ENCODE data around the gene CXCL12.

Gene CXCL12

DNA sequence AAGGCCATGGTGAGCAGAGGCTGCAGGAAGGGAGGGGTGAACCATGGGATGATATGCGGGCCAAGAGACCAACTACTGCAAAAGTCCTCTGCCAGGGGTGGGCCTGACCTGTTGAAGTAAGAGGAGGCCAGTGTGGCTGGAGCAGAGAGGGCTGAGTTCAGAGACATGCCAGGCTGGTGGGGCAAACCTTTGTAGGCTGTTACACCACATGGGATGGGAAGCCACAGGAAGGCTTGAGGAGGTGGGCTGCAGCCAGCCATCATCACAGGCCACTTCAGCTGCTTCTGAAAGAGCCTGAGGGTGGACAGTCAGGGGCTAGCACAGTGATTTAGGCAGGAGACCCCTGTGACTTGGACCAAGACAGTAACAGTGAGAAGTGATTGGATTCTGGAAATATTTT lies 20.3 kb downstream of the CXCL12 start:
- Histone ChIP-seq H3K4me1 (ENCODE audit: control insufficient read depth, insufficient read depth, low read length) (no peaks in the 10 kb centered on the region), H3K9me3 (ENCODE audit: control insufficient read depth, low read length) (no peaks in the 10 kb centered on the region), H3K27ac (ENCODE audit: insufficient read depth, low read depth, low read length, poor library complexity, severe bottlenecking) (no peak overlapping the region), H3K4me3 (ENCODE audit: insufficient read depth, low read depth, low read length) (no peak overlapping the region), H3K36me3 (ENCODE audit: control insufficient read depth, insufficient read depth, low read length) (no peaks in the 10 kb centered on the region), H3K27me3 (ENCODE audit: control insufficient read depth, insufficient read depth, low read length, poor library complexity, severe bottlenecking) (no peaks in the 10 kb centered on the region)
- WGBS, 2 experiments, result 88 to 89% methylated on average over 1 of the region's 1 CpG

GRCh38 chr10:44363716-44364115 lies 21.2 kb downstream of the CXCL12 start:
- H3K9me3 ChIP-seq (ENCODE audit: control insufficient read depth, low read length), result no peaks in the 10 kb centered on the region
- no peaks in the 10 kb centered on the region for H3K4me1 ChIP-seq (ENCODE audit: control insufficient read depth, insufficient read depth, low read length)
- no peak overlapping the region for H3K4me3 ChIP-seq (ENCODE audit: insufficient read depth, low read depth, low read length)
- WGBS, 2 experiments, result 93% methylated on average over 2 of the region's 2 CpGs
- H3K27me3 ChIP-seq (ENCODE audit: control insufficient read depth, insufficient read depth, low read length, poor library complexity, severe bottlenecking), result no peaks in the 10 kb centered on the region
- H3K36me3 ChIP-seq (ENCODE audit: control insufficient read depth, insufficient read depth, low read length), result no peaks in the 10 kb centered on the region
- no peak overlapping the region for H3K27ac ChIP-seq (ENCODE audit: insufficient read depth, low read depth, low read length, poor library complexity, severe bottlenecking)

GRCh38 chr10:44362866-44363711 lies 21.8 kb downstream of the CXCL12 start:
- H3K36me3 ChIP-seq (ENCODE audit: control insufficient read depth, insufficient read depth, low read length), result no peaks in the 10 kb centered on the region

GRCh38 chr10:44361109-44361508 lies 23.8 kb downstream of the CXCL12 start:
- Histone ChIP-seq H3K27ac (ENCODE audit: insufficient read depth, low read depth, low read length, poor library complexity, severe bottlenecking) (no peak overlapping the region), H3K4me1 (ENCODE audit: control insufficient read depth, insufficient read depth, low read length) (peaks cover 8% of the 10 kb centered on the region), H3K4me3 (ENCODE audit: insufficient read depth, low read depth, low read length) (no peak overlapping the region), H3K27me3 (ENCODE audit: control insufficient read depth, insufficient read depth, low read length, poor library complexity, severe bottlenecking) (no peaks in the 10 kb centered on the region), H3K9me3 (ENCODE audit: control insufficient read depth, low read length) (no peaks in the 10 kb centered on the region), H3K36me3 (ENCODE audit: control insufficient read depth, insufficient read depth, low read length) (no peaks in the 10 kb centered on the region)
- 44 to 50% methylated on average over 1 of the region's 1 CpG for WGBS, 2 experiments

More at GRCh38 chr10:44362866-44363711, 21.8 kb downstream of the CXCL12 start:
- Histone ChIP-seq H3K4me3 (ENCODE audit: insufficient read depth, low read depth, low read length) (no peak overlapping the region), H3K9me3 (ENCODE audit: control insufficient read depth, low read length) (no peaks in the 10 kb centered on the region), H3K4me1 (ENCODE audit: control insufficient read depth, insufficient read depth, low read length) (no peaks in the 10 kb centered on the region), H3K27ac (ENCODE audit: insufficient read depth, low read depth, low read length, poor library complexity, severe bottlenecking) (no peak overlapping the region), H3K27me3 (ENCODE audit: control insufficient read depth, insufficient read depth, low read length, poor library complexity, severe bottlenecking) (no peaks in the 10 kb centered on the region)
- 72 to 75% methylated on average over 13 of the region's 13 CpGs for WGBS, 2 experiments

DNA sequence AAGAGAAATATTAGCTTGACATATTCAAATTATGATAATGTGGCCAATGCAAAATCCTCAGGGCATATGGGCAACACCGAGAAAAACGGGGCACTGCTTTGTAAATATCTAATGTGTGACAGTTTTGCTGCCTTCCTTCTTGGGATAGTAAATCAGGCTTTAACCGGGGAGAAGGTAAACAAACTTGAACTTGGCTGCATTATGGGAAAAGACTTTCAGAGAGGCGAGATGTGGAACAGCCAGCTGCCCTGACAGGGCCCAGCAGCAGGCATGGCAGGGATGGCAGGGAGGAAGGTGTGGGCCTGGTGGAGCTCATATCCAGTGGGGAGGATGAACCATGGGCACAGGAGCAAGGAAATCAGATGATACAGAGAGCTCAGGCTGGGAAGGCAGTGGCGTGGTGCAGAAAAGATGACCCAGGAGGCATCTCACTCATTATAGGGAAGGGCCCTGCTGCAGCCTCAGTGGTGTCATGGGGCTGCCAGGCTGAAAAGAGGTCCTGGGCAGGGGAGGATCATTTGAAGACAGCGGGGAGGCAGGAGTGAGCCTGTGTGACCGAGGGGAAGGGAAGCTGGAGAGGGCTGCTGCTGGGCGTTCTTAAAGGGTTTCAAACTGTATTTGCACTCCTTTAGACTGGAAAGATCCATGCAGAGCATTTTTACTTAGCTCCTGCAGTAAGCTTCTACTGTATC lies 26.7 kb downstream of the CXCL12 start:
- peaks cover 8% of the 10 kb centered on the region for H3K4me1 ChIP-seq (ENCODE audit: control insufficient read depth, insufficient read depth, low read length)
- no peak overlapping the region for H3K4me3 ChIP-seq (ENCODE audit: insufficient read depth, low read depth, low read length)
- 82% methylated on average over 8 of the region's 8 CpGs for WGBS, 2 experiments
- no peaks in the 10 kb centered on the region for H3K9me3 ChIP-seq (ENCODE audit: control insufficient read depth, low read length)
- no peaks in the 10 kb centered on the region for H3K27me3 ChIP-seq (ENCODE audit: control insufficient read depth, insufficient read depth, low read length, poor library complexity, severe bottlenecking)
- H3K27ac ChIP-seq (ENCODE audit: insufficient read depth, low read depth, low read length, poor library complexity, severe bottlenecking), result no peak overlapping the region
- no peaks in the 10 kb centered on the region for H3K36me3 ChIP-seq (ENCODE audit: control insufficient read depth, insufficient read depth, low read length)

GRCh38 chr10:44357023-44357540 lies 27.8 kb downstream of the CXCL12 start:
- WGBS, 2 experiments, result 87 to 91% methylated on average over 10 of the region's 10 CpGs
- H3K27me3 ChIP-seq (ENCODE audit: control insufficient read depth, insufficient read depth, low read length, poor library complexity, severe bottlenecking), result no peaks in the 10 kb centered on the region
- peaks cover 8% of the 10 kb centered on the region for H3K4me1 ChIP-seq (ENCODE audit: control insufficient read depth, insufficient read depth, low read length)
- H3K4me3 ChIP-seq (ENCODE audit: insufficient read depth, low read depth, low read length), result no peak overlapping the region
- H3K9me3 ChIP-seq (ENCODE audit: control insufficient read depth, low read length), result no peaks in the 10 kb centered on the region
- H3K27ac ChIP-seq (ENCODE audit: insufficient read depth, low read depth, low read length, poor library complexity, severe bottlenecking), result no peak overlapping the region
- H3K36me3 ChIP-seq (ENCODE audit: control insufficient read depth, insufficient read depth, low read length), result no peaks in the 10 kb centered on the region

DNA sequence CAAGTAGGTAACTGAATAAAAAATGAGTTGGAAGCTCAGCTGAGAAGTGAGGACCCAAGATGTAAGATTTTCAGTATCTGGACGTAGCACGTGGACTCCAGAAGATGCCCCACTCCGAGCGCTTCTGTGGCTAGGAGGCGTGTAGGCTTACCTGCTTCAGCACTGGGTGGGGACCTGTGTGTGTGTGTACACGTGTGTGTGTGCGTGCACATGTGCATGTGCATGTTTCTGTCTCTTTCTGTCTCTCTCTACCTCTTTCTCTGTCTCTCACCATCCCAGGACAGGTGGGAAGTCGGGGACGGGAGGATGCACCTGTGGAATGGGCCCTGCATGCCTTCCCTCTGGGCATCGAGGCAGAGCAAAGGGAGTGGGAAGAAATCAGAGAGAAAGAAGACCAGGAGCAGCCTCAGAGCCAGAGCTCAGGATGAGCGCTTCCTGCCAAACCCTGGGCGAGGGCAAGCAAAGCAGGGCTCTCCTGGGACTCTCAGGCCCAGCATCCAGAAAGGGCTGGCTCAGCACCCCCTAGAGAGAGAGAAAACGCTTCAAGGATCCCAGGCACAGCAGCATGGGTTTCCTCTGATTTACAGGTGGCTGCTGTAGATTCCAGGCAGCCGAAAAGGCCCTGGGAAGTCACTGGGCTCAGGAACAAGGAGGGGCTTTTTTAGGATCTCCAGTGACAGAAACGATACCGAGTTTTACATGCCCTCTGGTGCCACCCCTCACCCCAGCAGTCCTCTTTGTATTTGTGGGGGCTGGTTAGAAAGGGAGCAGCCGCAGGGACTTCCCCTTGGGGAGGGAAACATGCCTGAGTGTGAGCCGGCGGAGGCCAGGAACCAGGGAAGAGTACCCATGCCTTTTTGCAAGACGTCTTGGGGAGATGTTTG lies 28.5 kb downstream of the CXCL12 start:
- peaks cover 8% of the 10 kb centered on the region for H3K4me1 ChIP-seq (ENCODE audit: control insufficient read depth, insufficient read depth, low read length)
- 71 to 72% methylated on average over 20 of the region's 20 CpGs for WGBS, 2 experiments
- H3K4me3 ChIP-seq (ENCODE audit: insufficient read depth, low read depth, low read length), result no peak overlapping the region

GRCh38 chr10:44355630-44356029 lies 29.3 kb downstream of the CXCL12 start:
- no peak overlapping the region for H3K27ac ChIP-seq (ENCODE audit: insufficient read depth, low read depth, low read length, poor library complexity, severe bottlenecking)
- H3K9me3 ChIP-seq (ENCODE audit: control insufficient read depth, low read length), result no peaks in the 10 kb centered on the region
- H3K4me3 ChIP-seq (ENCODE audit: insufficient read depth, low read depth, low read length), result no peak overlapping the region
- 95 to 97% methylated on average over 3 of the region's 3 CpGs for WGBS, 2 experiments
- H3K4me1 ChIP-seq (ENCODE audit: control insufficient read depth, insufficient read depth, low read length), result peaks cover 8% of the 10 kb centered on the region
- H3K36me3 ChIP-seq (ENCODE audit: control insufficient read depth, insufficient read depth, low read length), result no peaks in the 10 kb centered on the region
- no peaks in the 10 kb centered on the region for H3K27me3 ChIP-seq (ENCODE audit: control insufficient read depth, insufficient read depth, low read length, poor library complexity, severe bottlenecking)

More for the DNA sequence above, 28.5 kb downstream of the CXCL12 start:
- Histone ChIP-seq H3K27ac (ENCODE audit: insufficient read depth, low read depth, low read length, poor library complexity, severe bottlenecking) (no peak overlapping the region), H3K9me3 (ENCODE audit: control insufficient read depth, low read length) (no peaks in the 10 kb centered on the region), H3K36me3 (ENCODE audit: control insufficient read depth, insufficient read depth, low read length) (no peaks in the 10 kb centered on the region), H3K27me3 (ENCODE audit: control insufficient read depth, insufficient read depth, low read length, poor library complexity, severe bottlenecking) (no peaks in the 10 kb centered on the region)

DNA sequence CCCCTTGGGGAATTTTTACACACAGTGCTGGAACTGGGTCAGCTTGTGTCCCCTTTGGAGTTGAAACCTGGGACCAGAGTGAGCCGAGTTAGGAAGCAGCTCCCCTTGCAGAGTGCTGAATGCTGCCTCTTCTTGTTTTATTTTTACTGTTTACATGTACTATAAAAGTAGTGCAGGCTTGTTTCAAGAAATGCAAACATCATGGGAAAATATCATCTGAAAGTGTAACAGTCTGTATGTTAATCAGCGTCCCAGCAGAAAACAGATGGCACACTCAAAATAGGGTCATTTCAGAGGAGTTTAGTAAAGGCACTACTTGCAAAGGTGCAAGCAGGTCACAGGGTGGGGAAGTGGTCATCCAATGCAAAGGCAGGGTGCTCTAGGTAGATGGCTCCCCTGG lies 30.1 kb downstream of the CXCL12 start:
- Histone ChIP-seq H3K27ac (ENCODE audit: insufficient read depth, low read depth, low read length, poor library complexity, severe bottlenecking) (no peak overlapping the region), H3K4me1 (ENCODE audit: control insufficient read depth, insufficient read depth, low read length) (peaks cover 8% of the 10 kb centered on the region)
- 90 to 93% methylated on average over 2 of the region's 2 CpGs for WGBS, 2 experiments

More for the DNA sequence above, 30.1 kb downstream of the CXCL12 start:
- Histone ChIP-seq H3K36me3 (ENCODE audit: control insufficient read depth, insufficient read depth, low read length) (no peaks in the 10 kb centered on the region), H3K4me3 (ENCODE audit: insufficient read depth, low read depth, low read length) (no peak overlapping the region), H3K27me3 (ENCODE audit: control insufficient read depth, insufficient read depth, low read length, poor library complexity, severe bottlenecking) (no peaks in the 10 kb centered on the region), H3K9me3 (ENCODE audit: control insufficient read depth, low read length) (no peaks in the 10 kb centered on the region)

Data from ectodermal cell (in vitro differentiated cells).